Type B pancreatic cell (in vitro differentiated cells): Measurements from ENCODE around the gene TRAPPC10. TPM values are rescaled to one million over a fixed set of nuclear protein-coding genes. Genes with fewer than 3 reads are reported as not detected.

Source experiments
- DNase-seq: peaks from one replicate; pipeline ENCODE4 v3.0.0; 2021; ENCODE audit warnings: mixed read lengths; ENCODE audit not compliant: unreplicated experiment; ENCODE audit errors: extremely low spot score
- H3K27ac Mint-ChIP-seq: 2 replicates; pipeline ENCODE4 v1.8.0; 2021; ENCODE audit warnings: mild to moderate bottlenecking, mixed read lengths
- H3K27me3 Mint-ChIP-seq: 2 replicates; pipeline ENCODE4 v1.8.0; 2021; ENCODE audit warnings: mixed read lengths
- H3K36me3 Mint-ChIP-seq: 2 replicates; pipeline ENCODE4 v1.8.0; 2021; ENCODE audit warnings: mixed read lengths
- H3K4me1 Mint-ChIP-seq: one replicate; pipeline ENCODE4 v1.8.0; 2021; ENCODE audit warnings: mixed read lengths; ENCODE audit not compliant: unreplicated experiment
- H3K4me3 Mint-ChIP-seq: 2 replicates; pipeline ENCODE4 v1.8.0; 2021; ENCODE audit warnings: mild to moderate bottlenecking, mixed read lengths
- H3K9me3 Mint-ChIP-seq: 2 replicates; pipeline ENCODE4 v1.8.0; 2021; ENCODE audit warnings: mixed read lengths
- total RNA-seq: library from RNA; stranded (reverse); gene quantifications from 2 replicates; pipeline ENCODE4 v1.2.1, GENCODE V29; 2021; ENCODE audit warnings: low replicate concordance
- TF ChIP-seq, protein P1 (sequence below): fragments of 200-600 bp; sonication (generic); conservative IDR thresholded peaks from 2 replicates; pipeline ENCODE4 v1.5.0; 2021; ENCODE audit warnings: antibody characterized with exemption, mild to moderate bottlenecking

The TRAPPC10 gene
- total RNA-seq, 1 donor from 2014 or later = 33.7 TPM

GRCh38 chr21:43992121-43992520 is 20.0 kb upstream of the TRAPPC10 start:
- Mint-ChIP-seq H3K4me3 (no peak overlapping the region), H3K4me1 (no peaks in the 10 kb centered on the region), H3K9me3 (no peaks in the 10 kb centered on the region), H3K36me3 (no peaks in the 10 kb centered on the region), H3K27ac (no peak overlapping the region), H3K27me3 (no peaks in the 10 kb centered on the region)
- DNase-seq = no peak
- TF ChIP-seq, protein P1, sequence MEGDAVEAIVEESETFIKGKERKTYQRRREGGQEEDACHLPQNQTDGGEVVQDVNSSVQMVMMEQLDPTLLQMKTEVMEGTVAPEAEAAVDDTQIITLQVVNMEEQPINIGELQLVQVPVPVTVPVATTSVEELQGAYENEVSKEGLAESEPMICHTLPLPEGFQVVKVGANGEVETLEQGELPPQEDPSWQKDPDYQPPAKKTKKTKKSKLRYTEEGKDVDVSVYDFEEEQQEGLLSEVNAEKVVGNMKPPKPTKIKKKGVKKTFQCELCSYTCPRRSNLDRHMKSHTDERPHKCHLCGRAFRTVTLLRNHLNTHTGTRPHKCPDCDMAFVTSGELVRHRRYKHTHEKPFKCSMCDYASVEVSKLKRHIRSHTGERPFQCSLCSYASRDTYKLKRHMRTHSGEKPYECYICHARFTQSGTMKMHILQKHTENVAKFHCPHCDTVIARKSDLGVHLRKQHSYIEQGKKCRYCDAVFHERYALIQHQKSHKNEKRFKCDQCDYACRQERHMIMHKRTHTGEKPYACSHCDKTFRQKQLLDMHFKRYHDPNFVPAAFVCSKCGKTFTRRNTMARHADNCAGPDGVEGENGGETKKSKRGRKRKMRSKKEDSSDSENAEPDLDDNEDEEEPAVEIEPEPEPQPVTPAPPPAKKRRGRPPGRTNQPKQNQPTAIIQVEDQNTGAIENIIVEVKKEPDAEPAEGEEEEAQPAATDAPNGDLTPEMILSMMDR = no peak

GRCh38 chr21:43993420-43993934 is 18.6 kb upstream of the TRAPPC10 start:
- Mint-ChIP-seq H3K4me1 (no peaks in the 10 kb centered on the region), H3K27me3 (no peaks in the 10 kb centered on the region), H3K9me3 (no peaks in the 10 kb centered on the region), H3K27ac (no peak overlapping the region), H3K4me3 (no peak overlapping the region), H3K36me3 (no peaks in the 10 kb centered on the region)
- DNase-seq = no peak
- TF ChIP-seq, protein P1 = no peak

DNA sequence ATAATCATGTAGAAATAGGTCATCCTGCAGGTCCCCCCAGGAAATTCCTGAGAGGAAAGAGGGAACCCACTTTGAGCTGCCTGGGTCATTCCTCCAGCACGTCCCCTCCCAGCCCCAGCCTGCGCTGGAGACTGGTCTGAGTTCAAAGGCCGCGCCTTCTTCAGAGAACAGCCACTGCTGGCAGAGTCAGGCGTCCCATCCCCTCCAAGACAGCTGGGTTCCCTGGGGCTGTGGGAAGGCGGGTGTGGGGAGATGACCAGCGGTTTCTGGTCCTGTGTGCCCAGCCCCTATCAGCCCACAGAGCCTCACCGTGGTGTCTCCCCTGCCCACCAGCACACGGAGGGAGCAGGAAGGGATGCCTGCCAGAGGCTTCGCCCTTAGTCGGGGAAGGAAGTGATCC is 18.0 kb upstream of the TRAPPC10 start:
- no peaks in the 10 kb centered on the region for H3K4me1 Mint-ChIP-seq
- DNase-seq = no peak
- no peak overlapping the region for H3K4me3 Mint-ChIP-seq
- peaks cover 2% of the 10 kb centered on the region for H3K27me3 Mint-ChIP-seq
- TF ChIP-seq, protein P1 = no peak
- no peaks in the 10 kb centered on the region for H3K9me3 Mint-ChIP-seq
- H3K27ac Mint-ChIP-seq = no peak overlapping the region
- no peaks in the 10 kb centered on the region for H3K36me3 Mint-ChIP-seq

DNA sequence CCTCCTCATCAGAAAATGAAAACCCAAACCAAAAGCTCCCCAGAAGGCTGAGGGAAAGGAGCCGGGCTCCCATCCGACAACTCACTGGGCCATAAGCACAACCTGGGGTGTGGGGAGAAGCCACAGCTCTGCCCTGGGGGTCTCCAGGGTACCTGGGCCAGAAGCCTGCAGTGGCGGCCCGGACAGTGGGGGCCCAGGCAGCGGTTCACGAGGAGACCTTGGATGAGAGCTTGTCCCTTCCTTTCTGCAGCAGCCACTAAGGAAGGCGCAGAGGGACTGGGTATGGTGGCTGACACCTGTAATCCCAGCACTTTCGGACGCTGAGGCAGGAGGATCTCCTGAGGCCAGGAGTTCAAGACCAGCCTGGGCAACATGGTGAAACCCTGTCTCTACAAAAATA is 17.5 kb upstream of the TRAPPC10 start:
- H3K27ac Mint-ChIP-seq = no peak overlapping the region
- H3K36me3 Mint-ChIP-seq = no peaks in the 10 kb centered on the region
- no peak overlapping the region for H3K4me3 Mint-ChIP-seq
- TF ChIP-seq, protein P1 = no peak
- H3K9me3 Mint-ChIP-seq = no peaks in the 10 kb centered on the region
- no peaks in the 10 kb centered on the region for H3K4me1 Mint-ChIP-seq
- DNase-seq = no peak
- peaks cover 3% of the 10 kb centered on the region for H3K27me3 Mint-ChIP-seq

- Mint-ChIP-seq H3K36me3 (no peaks in the 10 kb centered on the region), H3K4me1 (no peaks in the 10 kb centered on the region), H3K4me3 (no peak overlapping the region), H3K9me3 (no peaks in the 10 kb centered on the region), H3K27me3 (peaks cover 3% of the 10 kb centered on the region), H3K27ac (no peak overlapping the region)
- TF ChIP-seq, protein P1 = no peak
- DNase-seq = no peak
Observed at GRCh38 chr21:43995521-43996105, 16.5 kb upstream of the TRAPPC10 start.
